Measurements from ENCODE around the gene SLC22A23.

The SLC22A23 gene

GRCh38 chr6:3481640-3482039 is 24.8 kb upstream of the SLC22A23 start:
- in situ Hi-C loops (cut with HindIII; ENCODE audit: low pct_ligation_motif_present, low pct_unique_long_range_greater_than_20kb, low sequenced_read_pairs), result no loop called here
- no peak for DNase-seq

DNA sequence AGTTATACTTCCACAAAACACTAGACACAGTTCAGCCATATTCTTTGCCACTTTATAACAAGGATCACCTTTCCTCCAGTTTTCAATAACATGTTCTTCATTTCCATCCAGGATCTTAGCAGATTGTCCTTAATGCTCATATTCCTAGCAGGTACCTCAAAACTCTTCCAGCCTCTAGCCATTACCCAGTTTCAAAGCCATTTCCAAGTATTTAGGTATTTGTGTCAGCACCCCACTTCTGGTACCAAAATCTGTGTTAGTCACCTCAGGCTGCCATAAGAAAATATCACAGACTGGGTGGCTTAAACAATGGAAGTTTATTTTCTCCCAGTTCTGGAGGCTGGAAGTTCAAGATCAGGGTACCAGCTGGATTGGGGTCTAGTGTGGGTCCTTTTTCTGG is 23.2 kb upstream of the SLC22A23 start:
- no peak for DNase-seq
- in situ Hi-C loops (cut with HindIII; ENCODE audit: low pct_ligation_motif_present, low pct_unique_long_range_greater_than_20kb, low sequenced_read_pairs), result no loop called here

DNA sequence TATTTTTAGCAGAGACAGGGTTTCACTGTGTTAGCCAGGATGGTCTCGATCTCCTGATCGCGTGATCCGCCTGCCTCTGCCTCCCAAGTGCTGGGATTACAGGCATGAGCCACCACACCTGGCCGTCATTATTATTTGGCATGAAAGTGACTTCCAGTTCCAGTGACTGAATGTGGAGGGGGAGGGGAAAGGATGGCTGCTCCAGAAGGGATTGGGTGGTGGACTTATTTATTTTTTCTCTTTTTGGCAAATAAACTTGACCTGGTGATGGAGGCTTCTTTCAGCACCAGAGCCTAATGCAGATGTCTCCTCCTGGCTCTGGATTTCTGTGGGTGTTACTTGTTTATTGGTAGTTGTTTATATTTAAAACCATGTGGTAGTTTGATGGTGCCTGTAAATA is 16.9 kb upstream of the SLC22A23 start:
- DNase-seq, result no peak
- in situ Hi-C loops (cut with HindIII; ENCODE audit: low pct_ligation_motif_present, low pct_unique_long_range_greater_than_20kb, low sequenced_read_pairs), result no loop called here

DNA sequence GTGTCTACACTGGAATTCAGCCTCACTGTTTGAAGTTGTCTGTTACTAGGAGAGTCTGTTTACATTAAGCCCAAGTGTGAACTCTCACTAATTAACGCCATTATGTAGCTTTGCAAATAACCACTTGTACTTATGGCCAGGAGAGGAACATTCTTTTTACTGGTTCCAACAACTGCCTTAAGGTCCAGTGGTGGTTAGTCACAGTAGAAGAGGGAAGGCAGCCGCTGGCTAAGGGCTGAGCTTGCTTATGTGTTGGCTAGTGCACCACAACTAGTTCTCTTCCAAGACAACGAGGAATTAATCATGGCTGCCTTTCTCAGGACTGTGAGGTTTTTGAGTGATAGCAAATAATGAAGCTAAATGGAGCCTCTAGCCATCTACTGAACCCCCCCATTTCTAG is 14.9 kb upstream of the SLC22A23 start:
- in situ Hi-C loops (cut with HindIII; ENCODE audit: low pct_ligation_motif_present, low pct_unique_long_range_greater_than_20kb, low sequenced_read_pairs), result no loop called here
- no peak for DNase-seq

GRCh38 chr6:3471286-3471685 is 14.4 kb upstream of the SLC22A23 start:
- DNase-seq, result no peak
- in situ Hi-C loops (cut with HindIII; ENCODE audit: low pct_ligation_motif_present, low pct_unique_long_range_greater_than_20kb, low sequenced_read_pairs), result no loop called here

GRCh38 chr6:3468585-3468984 is 11.7 kb upstream of the SLC22A23 start:
- in situ Hi-C loops (cut with HindIII; ENCODE audit: low pct_ligation_motif_present, low pct_unique_long_range_greater_than_20kb, low sequenced_read_pairs), result no loop called here

GRCh38 chr6:3467996-3468395 is 11.1 kb upstream of the SLC22A23 start:
- DNase-seq, result no peak
- in situ Hi-C loops (cut with HindIII; ENCODE audit: low pct_ligation_motif_present, low pct_unique_long_range_greater_than_20kb, low sequenced_read_pairs), result no loop called here

More at GRCh38 chr6:3468585-3468984, 11.7 kb upstream of the SLC22A23 start:
- DNase-seq, result no peak

- in situ Hi-C loops (cut with HindIII; ENCODE audit: low pct_ligation_motif_present, low pct_unique_long_range_greater_than_20kb, low sequenced_read_pairs), result no loop called here
Observed at GRCh38 chr6:3466488-3467219, 9.8 kb upstream of the SLC22A23 start.

GRCh38 chr6:3460253-3460652 is 3.4 kb upstream of the SLC22A23 start:
- DNase-seq, result no peak
- in situ Hi-C loops (cut with HindIII; ENCODE audit: low pct_ligation_motif_present, low pct_unique_long_range_greater_than_20kb, low sequenced_read_pairs), result no loop called here

More at GRCh38 chr6:3466488-3467219, 9.8 kb upstream of the SLC22A23 start:
- DNase-seq, result no peak

GRCh38 chr6:3458706-3459421 is 2.0 kb upstream of the SLC22A23 start:
- no peak for DNase-seq
- in situ Hi-C loops (cut with HindIII; ENCODE audit: low pct_ligation_motif_present, low pct_unique_long_range_greater_than_20kb, low sequenced_read_pairs), result no loop called here

GRCh38 chr6:3457710-3458602 is 1.1 kb upstream of the SLC22A23 start:
- in situ Hi-C loops (cut with HindIII; ENCODE audit: low pct_ligation_motif_present, low pct_unique_long_range_greater_than_20kb, low sequenced_read_pairs), result no loop called here
- no peak for DNase-seq

- in situ Hi-C loops (cut with HindIII; ENCODE audit: low pct_ligation_motif_present, low pct_unique_long_range_greater_than_20kb, low sequenced_read_pairs), result no loop called here
- no peak for DNase-seq
Observed at GRCh38 chr6:3456395-3456897, 404 bp downstream of the SLC22A23 start.

DNA sequence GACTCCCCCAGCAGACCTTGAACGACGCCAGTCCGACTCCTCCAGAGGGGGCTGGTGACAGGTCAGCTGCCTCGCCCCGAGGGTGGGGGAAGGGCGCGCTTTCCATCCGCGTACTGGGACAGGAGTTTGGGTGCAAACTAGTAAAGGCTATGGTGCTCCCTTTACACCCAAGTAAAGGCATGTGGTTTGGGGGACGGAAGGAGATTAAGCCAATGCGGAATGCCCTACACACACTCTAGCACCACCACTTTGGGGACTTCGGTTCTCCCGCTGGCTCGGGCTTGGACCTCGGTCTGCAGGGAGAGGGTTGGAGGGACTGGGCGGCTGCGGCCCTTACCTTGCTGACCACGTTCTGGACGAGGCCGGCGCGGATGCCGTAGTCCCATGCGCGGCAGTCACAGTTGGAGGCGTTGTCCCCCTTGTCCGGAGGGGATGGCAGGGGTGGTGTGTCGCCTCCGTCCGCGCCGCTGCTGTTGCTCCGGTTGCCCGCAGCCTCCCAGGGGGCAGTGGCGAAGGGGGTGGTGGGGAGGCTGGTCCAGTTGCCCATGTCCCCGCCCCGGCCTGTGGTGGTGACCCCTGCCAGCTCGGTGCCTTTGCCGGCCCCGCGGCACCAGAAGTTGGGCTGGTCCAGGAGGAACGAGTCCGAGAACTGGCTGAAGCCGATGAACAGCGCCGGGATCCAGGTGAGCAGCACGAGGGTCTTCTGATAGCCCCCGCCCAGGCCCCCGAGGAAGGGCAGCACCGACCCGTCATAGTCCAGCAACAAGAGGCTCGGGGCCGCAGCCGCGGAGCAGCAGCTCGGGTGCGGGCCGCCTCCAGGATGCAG is 1.1 kb downstream of the SLC22A23 start:
- in situ Hi-C loops (cut with HindIII; ENCODE audit: low pct_ligation_motif_present, low pct_unique_long_range_greater_than_20kb, low sequenced_read_pairs), result no loop called here
- DNase-seq, result no peak

GRCh38 chr6:3455147-3455568 is 1.7 kb downstream of the SLC22A23 start:
- in situ Hi-C loops (cut with HindIII; ENCODE audit: low pct_ligation_motif_present, low pct_unique_long_range_greater_than_20kb, low sequenced_read_pairs), result no loop called here
- no peak for DNase-seq

DNA sequence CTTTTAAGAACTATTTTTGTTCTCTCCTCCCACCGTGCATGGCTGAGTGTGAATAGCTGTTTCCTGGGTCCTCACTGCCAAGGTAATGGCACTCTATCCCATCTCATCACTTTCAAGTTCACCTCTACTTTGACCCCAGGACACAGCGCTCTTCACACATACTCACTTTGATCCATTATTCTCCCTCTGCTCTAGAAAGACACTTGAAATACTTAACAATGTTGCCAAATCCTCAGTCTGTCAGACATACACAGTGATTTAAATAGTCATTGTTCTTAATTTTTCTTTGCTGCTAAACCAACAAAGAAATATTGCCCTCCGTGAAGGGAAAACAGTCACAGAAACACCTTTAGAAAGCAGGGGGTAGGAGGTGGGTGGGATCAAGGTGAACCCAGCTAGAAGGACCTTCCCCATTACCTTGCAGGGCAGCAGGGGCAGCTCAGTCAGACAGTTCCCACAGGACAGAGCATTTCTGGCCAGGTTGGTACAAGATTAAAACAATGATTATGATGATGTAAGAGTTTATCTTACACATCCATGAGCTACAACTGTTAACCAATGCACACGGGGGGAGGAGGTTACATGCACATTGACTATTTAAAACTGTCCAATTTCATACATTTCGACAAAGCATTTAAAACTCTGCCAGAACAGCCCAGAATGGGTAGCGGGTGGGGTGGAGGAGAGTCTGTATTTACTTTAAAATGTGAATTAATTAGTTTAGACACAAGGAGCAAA is 2.4 kb downstream of the SLC22A23 start:
- DNase-seq, result no peak
- in situ Hi-C loops (cut with HindIII; ENCODE audit: low pct_ligation_motif_present, low pct_unique_long_range_greater_than_20kb, low sequenced_read_pairs), result no loop called here

DNA sequence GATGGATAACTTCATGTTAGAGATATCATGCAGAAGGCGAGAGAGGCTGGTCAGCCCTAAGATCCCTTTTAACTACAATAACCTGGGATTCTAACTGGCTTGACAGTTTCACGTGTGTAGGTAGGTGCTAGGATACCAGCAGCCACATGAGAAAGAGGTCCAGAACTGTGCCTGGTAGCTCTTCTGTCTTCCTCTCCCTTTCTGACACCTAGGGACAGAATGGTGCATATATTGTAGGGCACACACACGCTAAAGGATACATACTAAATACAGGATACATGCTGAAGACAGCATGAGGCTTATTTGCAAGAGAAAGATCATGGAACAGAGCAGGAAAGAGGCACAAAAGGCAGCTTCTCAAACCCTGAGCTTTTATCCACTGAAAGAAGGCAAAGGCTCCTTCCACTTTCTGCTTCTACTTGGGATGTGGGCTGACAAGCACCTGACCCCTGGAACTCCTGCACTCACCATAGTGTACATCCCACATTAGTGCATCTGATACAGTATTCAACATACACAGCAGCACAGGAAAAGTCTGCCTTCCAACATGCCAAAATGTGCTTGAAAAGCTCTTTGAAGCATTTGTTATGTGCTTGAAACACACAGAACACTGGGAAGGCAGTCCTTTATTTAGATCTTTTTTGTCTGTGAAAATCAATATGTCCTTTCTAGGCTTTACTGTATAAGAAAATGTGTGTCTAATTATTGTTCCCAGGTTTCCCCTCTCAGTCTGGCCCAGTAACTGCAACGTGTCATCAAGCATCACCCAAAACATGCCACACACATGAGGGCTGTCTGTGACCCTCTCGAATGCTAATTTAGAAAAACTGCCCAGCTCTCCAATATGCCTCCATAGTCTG is 3.2 kb downstream of the SLC22A23 start:
- in situ Hi-C loops (cut with HindIII; ENCODE audit: low pct_ligation_motif_present, low pct_unique_long_range_greater_than_20kb, low sequenced_read_pairs), result no loop called here
- DNase-seq, result no peak

GRCh38 chr6:3451498-3451897 is 5.4 kb downstream of the SLC22A23 start:
- DNase-seq, result no peak
- in situ Hi-C loops (cut with HindIII; ENCODE audit: low pct_ligation_motif_present, low pct_unique_long_range_greater_than_20kb, low sequenced_read_pairs), result no loop called here

Data from ACHN (cell line).